Thoracic aorta (tissue), 2 donors: ENCODE results near the gene NEK4. TPM values are rescaled to one million over a fixed set of nuclear protein-coding genes. Genes with fewer than 3 reads are reported as not detected.
A peak's percentile ranks its signal among the peaks of the same experiment; 100 is the strongest.

Experiments
- ATAC-seq: fragments of 150-250 bp; one replicate; pipeline ENCODE4 v1.8.0; 2017; ENCODE audit warnings: low read depth; ENCODE audit not compliant: insufficient number of reproducible peaks, low FRiP score
- DNase-seq: peaks from one replicate; pipeline ENCODE4 v3.0.0-alpha.2; 2020; ENCODE audit warnings: low spot score
- H3K27ac ChIP-seq, 2 donors: fragments of 200-600 bp; sonication (generic); 1 replicate in 1 of 2; 2 replicates in 1 of 2; pipeline ENCODE4 v1.5.1; 2016; ENCODE audit warnings: mild to moderate bottlenecking in 2 of 2, moderate library complexity in 2 of 2
- H3K27me3 ChIP-seq: fragments of 200-600 bp; sonication (generic); replicated peaks from 2 replicates; pipeline ENCODE4 v1.6.0; 2016; ENCODE audit warnings: mild to moderate bottlenecking; ENCODE audit not compliant: insufficient read depth
- H3K36me3 ChIP-seq: fragments of 200-600 bp; sonication (generic); one replicate; pipeline ENCODE4 v1.5.1; 2016
- H3K4me1 ChIP-seq, 2 donors: fragments of 200-600 bp; sonication (generic); 1 replicate in 1 of 2; 2 replicates in 1 of 2; pipeline versions ENCODE4 v1.5.1 to v1.6.0; 2016; ENCODE audit warnings: low read depth in 2 of 2, mild to moderate bottlenecking in 1 of 2; ENCODE audit not compliant: control insufficient read depth in 1 of 2
- H3K4me3 ChIP-seq: fragments of 200-600 bp; sonication (generic); 2 replicates; pipeline ENCODE4 v1.5.1; 2016; ENCODE audit warnings: mild to moderate bottlenecking
- H3K9me3 ChIP-seq: fragments of 200-600 bp; sonication (generic); 2 replicates; pipeline ENCODE4 v1.5.1; 2016
- total RNA-seq, 2 donors: library from RNA; depleted of rRNA; stranded (reverse); fragments of >200 nt; gene quantifications; one replicate each; pipeline versions ENCODE4 v1.1.0 to v1.2.3, GENCODE V29; 2016
- TF ChIP-seq, protein P1 (sequence below): fragments of 200-600 bp; sonication (generic); IDR thresholded peaks from one replicate; pipeline ENCODE4 v1.5.1; 2019; ENCODE audit warnings: antibody characterized with exemption

Gene NEK4
- total RNA-seq, 2 donors from 2014 or later: 17.5 to 24.4 TPM

DNA sequence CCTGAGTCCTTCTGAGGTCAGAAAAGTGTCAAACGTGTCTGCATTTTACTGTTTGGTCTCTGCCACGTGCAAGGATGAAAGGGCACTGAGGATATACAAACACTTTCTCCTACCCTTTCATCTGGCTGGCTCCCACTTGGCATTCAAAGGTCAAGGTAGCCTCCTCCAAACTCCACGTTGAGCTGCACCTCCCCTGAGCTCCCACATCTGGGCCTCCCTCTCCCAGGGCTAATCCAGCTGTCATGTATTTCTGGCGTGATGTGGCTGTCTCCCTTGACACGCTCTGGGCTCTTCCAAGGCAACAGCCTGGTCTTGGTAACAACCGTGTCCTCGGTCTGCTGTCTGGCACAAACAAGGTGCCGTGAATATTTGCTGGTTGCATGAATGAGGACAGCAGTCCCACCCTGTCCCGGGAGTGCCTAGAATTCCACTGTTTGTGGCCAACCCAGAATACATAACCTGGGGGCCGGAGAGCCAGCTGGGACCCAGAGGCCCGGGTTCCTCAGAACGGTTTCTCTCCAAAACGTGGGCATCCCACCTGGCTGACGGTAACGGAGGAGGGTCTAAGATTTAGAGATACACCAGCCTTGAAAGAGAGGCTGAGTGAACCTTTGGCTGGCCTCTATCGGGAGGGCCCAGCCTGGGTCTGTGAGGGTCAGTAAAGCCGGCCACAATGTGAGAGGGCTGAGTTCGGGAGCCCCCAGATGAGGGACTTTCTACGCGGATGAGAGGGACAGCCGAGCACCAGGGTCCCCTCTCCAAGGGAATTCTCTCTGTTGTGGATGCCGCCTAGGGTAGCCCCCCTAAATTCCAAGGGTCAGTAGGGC, 65.9 kb downstream of the NEK4 start:
- peak overlapping the region; percentile 85 to 90 for H3K27ac ChIP-seq
- H3K4me1 ChIP-seq: peaks cover 15 to 47% of the 10 kb centered on the region in 2 donors
- TF ChIP-seq, protein P1, sequence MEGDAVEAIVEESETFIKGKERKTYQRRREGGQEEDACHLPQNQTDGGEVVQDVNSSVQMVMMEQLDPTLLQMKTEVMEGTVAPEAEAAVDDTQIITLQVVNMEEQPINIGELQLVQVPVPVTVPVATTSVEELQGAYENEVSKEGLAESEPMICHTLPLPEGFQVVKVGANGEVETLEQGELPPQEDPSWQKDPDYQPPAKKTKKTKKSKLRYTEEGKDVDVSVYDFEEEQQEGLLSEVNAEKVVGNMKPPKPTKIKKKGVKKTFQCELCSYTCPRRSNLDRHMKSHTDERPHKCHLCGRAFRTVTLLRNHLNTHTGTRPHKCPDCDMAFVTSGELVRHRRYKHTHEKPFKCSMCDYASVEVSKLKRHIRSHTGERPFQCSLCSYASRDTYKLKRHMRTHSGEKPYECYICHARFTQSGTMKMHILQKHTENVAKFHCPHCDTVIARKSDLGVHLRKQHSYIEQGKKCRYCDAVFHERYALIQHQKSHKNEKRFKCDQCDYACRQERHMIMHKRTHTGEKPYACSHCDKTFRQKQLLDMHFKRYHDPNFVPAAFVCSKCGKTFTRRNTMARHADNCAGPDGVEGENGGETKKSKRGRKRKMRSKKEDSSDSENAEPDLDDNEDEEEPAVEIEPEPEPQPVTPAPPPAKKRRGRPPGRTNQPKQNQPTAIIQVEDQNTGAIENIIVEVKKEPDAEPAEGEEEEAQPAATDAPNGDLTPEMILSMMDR: no peak
- H3K27me3 ChIP-seq: no peaks in the 10 kb centered on the region
- H3K36me3 ChIP-seq: peaks cover 9% of the 10 kb centered on the region
- no peak for DNase-seq
- H3K4me3 ChIP-seq: peak overlapping the region; percentile 78
- no peak for ATAC-seq
- no peaks in the 10 kb centered on the region for H3K9me3 ChIP-seq

DNA sequence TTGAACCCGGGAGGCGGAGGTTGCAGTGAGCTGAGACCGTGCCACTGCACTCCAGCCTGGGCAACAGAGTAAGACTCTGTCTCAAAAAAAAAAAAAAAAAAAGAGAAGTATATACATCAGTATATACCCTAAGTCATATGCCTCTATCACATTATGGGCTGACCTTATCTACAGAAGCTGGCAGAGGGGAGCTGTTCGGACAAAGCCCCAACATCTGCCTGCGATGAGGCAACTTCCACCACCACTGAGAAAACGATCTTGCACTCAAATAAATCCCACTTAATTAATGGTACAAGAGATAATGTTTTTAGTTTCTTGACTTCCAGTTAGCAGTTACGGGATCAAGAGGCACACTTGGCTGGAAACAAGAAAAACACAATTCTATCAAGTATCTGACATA, 67.4 kb downstream of the NEK4 start:
- Histone ChIP-seq H3K36me3 (no peaks in the 10 kb centered on the region), H3K27me3 (no peaks in the 10 kb centered on the region), H3K9me3 (no peaks in the 10 kb centered on the region), H3K4me3 (no peak overlapping the region), H3K4me1 (peaks cover 15 to 47% of the 10 kb centered on the region in 2 donors), H3K27ac (no peak overlapping the region)
- ATAC-seq (no peak), DNase-seq (no peak)
- TF ChIP-seq, protein P1: no peak

DNA sequence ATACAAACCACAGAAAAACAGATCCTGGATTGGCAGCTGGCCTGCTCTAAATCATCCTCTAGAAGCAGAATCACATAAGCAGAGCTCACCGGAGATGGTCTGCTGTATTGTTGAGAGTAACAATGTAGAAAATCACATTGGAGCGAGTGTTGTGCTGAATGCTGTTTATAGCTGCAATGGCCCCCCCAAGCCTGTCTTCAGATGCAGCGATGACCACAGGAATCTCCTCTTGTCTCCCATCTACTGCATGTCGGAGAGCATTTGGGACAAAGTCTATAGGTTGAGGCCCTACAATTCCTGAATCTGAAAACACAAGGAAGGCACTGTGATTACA, 73.1 kb downstream of the NEK4 start:
- Histone ChIP-seq H3K27ac (no peak overlapping the region), H3K36me3 (peaks cover 48% of the 10 kb centered on the region), H3K4me3 (no peak overlapping the region), H3K27me3 (no peaks in the 10 kb centered on the region), H3K9me3 (no peaks in the 10 kb centered on the region), H3K4me1 (peaks cover 0 to 7% of the 10 kb centered on the region in 2 donors)
- no peak for ATAC-seq
- TF ChIP-seq, protein P1: no peak
- no peak for DNase-seq

DNA sequence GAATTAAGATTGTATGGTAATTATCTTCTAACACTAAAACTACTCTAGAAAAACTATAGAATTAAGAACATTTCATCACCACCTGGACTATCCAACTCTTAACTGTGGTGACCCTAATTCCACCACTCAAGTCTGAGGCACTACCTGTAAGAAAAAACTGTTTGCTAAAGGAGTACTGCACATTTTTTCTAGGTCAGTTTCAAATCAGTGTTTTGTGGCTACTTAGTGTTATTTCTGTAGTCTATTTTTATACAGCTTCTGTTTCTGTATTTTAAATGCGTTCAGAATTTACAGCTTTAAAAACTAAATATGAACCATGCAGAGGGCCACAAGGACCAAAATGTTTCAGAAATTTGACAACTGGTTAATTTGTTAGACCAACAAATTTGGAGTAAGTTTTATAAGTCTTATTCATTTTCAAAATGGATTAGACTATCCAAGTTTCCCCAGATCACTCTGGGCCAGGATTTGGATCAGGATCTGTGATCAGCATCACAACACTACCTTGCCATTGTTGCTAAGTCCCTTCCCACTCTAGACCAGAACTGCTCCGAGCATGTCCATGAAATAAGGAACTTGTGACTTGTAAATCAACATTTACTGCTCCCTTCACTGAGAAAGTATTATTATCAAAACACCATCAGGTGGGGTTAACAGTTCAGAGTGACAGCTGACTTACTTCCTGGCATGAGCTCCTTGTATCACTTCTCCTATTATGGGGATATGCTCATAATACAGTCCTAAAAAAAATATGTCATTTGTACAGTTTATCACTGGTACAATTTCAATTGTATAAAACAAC, 73.7 kb downstream of the NEK4 start:
- H3K4me3 ChIP-seq: no peak overlapping the region
- TF ChIP-seq, protein P1: no peak
- ATAC-seq: no peak
- H3K36me3 ChIP-seq: peaks cover 53% of the 10 kb centered on the region
- no peak for DNase-seq
- H3K9me3 ChIP-seq: no peaks in the 10 kb centered on the region
- peaks cover 0 to 4% of the 10 kb centered on the region in 2 donors for H3K4me1 ChIP-seq
- no peaks in the 10 kb centered on the region for H3K27me3 ChIP-seq
- H3K27ac ChIP-seq: no peak overlapping the region
